BE2C (cell line): Measurements from ENCODE around the gene CDKN2B-AS1.

Experiments
- DNase-seq: peaks from one replicate; pipeline ENCODE4 v3.0.0-alpha.2; 2020
- H3K27me3 ChIP-seq: fragments of 250-450 bp; sonication (Bioruptor Pico); 2 replicates; pipeline ENCODE4 v1.5.1; 2020; ENCODE audit warnings: mild to moderate bottlenecking
- H3K36me3 ChIP-seq: fragments of 250-450 bp; sonication (Bioruptor Pico); 2 replicates; pipeline ENCODE4 v1.5.1; 2020; ENCODE audit warnings: mild to moderate bottlenecking
- H3K4me1 ChIP-seq: fragments of 250-450 bp; sonication (Bioruptor Pico); 2 replicates; pipeline ENCODE4 v1.5.1; 2020
- H3K4me3 ChIP-seq: 2 replicates; pipeline ENCODE4 v1.5.1; 2011; ENCODE audit warnings: low read depth, low read length
- H3K9me3 ChIP-seq: fragments of 250-450 bp; sonication (Bioruptor Pico); 2 replicates; pipeline ENCODE4 v1.5.1; 2020
- TF ChIP-seq, protein P1 (sequence below): IDR thresholded peaks from 2 replicates; pipeline ENCODE4 v1.5.1; 2012; ENCODE audit warnings: mild to moderate bottlenecking, low read depth, low read length

Gene CDKN2B-AS1

DNA sequence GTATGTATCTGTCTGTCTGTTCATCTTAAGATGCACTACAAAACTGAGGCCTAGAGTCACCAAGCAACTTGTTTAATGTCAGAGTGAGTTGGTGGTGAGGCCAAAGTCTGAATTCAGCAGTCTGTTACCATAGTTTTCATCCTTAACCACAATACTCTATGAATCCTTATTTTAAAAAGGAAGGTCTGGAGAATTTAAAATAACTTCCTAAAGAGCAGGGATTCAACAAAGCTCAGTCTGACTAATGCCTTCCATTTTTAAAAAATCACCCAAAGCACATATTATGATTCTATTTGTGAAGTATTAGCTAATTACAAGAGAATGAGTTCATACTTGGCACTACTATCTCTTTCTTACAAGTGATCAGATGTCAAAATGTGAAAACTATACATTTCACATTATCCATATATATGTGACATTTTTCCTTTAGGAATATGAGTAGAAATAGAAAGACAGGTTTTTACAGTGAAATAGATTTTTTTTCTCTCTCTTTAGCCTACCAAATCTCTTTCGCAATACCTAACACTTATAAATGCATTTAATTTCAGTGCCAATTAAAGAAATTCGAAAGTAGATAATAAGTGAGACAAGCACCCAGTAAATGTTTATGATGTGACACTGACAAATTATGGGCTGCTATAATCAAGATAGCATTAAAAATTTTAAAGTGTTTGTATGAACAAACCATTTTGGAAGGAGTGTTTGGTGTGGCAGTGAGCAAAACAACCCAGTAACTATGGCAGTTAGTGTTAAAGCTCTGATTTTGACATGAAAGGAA, 116.8 kb downstream of the CDKN2B-AS1 start:
- no peak overlapping the region for H3K4me3 ChIP-seq
- TF ChIP-seq, protein P1, sequence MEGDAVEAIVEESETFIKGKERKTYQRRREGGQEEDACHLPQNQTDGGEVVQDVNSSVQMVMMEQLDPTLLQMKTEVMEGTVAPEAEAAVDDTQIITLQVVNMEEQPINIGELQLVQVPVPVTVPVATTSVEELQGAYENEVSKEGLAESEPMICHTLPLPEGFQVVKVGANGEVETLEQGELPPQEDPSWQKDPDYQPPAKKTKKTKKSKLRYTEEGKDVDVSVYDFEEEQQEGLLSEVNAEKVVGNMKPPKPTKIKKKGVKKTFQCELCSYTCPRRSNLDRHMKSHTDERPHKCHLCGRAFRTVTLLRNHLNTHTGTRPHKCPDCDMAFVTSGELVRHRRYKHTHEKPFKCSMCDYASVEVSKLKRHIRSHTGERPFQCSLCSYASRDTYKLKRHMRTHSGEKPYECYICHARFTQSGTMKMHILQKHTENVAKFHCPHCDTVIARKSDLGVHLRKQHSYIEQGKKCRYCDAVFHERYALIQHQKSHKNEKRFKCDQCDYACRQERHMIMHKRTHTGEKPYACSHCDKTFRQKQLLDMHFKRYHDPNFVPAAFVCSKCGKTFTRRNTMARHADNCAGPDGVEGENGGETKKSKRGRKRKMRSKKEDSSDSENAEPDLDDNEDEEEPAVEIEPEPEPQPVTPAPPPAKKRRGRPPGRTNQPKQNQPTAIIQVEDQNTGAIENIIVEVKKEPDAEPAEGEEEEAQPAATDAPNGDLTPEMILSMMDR = no peak
- H3K9me3 ChIP-seq = no peaks in the 10 kb centered on the region
- H3K4me1 ChIP-seq = no peaks in the 10 kb centered on the region
- no peaks in the 10 kb centered on the region for H3K36me3 ChIP-seq
- H3K27me3 ChIP-seq = peaks cover 3% of the 10 kb centered on the region; the same call in 1 of the 2 replicates
- DNase-seq = no peak

DNA sequence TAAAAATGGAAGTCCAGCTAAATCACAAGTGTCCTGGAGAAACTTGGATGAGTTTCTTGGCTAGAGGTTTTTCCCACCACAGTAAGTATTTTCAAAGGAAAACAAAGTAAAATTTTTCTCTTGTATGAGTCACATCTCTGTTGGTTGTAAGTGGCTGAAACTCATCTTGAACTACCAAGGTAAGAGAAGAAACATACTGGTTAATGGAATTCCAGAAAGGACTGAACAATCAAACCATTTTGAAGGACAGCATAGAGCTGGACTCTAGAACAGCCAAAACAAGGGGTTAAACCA, 117.3 kb downstream of the CDKN2B-AS1 start:
- Histone ChIP-seq H3K4me3 (no peak overlapping the region), H3K36me3 (no peaks in the 10 kb centered on the region), H3K27me3 (peaks cover 3% of the 10 kb centered on the region; the same call in 1 of the 2 replicates), H3K9me3 (no peaks in the 10 kb centered on the region), H3K4me1 (no peaks in the 10 kb centered on the region)
- no peak for DNase-seq
- TF ChIP-seq, protein P1 = no peak

DNA sequence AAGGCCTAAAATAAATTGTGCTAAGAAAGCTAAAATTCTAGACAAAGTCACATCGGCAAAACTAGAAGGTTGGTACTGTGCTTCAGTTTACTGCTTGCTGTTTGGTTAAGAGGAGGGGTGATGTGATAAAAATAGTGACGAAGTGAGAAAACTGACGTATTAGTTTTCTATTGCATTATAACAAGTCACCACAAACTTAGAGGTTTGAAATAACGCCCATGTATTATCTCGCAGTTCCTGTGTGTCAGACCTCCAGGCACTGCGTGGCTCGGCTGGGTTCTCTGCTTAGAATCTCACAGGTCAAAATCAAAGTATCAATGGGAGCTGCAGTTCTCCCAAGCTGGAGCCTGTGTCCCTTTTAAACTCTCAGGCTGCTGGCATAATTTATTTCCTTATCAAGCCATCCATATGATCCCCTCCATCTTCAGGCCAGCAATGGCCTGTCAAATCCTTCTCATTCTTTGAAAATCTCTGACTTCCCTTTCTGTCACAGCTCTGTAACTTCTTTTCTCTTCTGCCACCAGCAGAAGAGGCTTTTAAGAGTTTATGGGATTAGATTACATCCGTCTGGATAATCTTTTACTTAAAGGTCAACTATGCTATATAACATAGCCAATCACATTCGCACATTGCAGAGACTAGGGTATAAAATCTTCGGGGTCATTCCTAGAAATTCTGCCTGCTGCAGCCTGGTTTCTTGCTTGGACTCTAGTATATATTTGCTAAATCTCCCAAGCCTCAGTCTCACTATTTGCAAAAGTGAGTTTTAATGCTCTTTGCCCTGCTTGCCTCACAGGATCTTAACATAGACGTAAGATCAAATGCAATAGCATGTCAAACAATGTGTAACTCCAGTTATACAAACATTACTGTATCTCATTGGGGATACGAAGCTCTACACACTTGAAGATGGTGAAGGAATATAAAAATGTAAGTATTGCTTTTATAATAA, 118.6 kb downstream of the CDKN2B-AS1 start:
- Histone ChIP-seq H3K27me3 (peaks cover 3% of the 10 kb centered on the region; the same call in 1 of the 2 replicates), H3K4me3 (no peak overlapping the region), H3K4me1 (no peaks in the 10 kb centered on the region), H3K9me3 (no peaks in the 10 kb centered on the region; the same call in 1 of the 2 replicates), H3K36me3 (no peaks in the 10 kb centered on the region)
- TF ChIP-seq, protein P1 = no peak
- DNase-seq = no peak

DNA sequence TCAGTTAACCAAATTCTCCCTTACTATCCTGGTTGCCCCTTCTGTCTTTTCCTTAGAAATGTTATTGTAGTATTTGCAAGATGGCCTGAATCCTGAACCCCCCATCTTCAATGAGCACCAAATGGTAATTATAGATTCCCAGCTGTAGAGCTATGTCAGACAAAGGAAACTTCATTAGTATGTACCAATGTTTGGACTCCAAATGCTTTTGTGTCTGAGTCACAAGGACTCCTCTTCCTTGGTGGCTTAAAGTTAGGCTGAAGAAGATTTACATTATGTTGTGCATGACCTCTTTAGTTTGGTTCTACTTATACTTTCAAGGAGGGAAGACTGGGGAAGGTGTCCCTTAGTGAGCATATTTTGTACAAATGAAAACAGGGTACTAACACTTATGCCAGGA, 120.4 kb downstream of the CDKN2B-AS1 start:
- DNase-seq = no peak
- Histone ChIP-seq H3K4me1 (no peaks in the 10 kb centered on the region), H3K27me3 (peaks cover 3% of the 10 kb centered on the region; the same call in 1 of the 2 replicates), H3K36me3 (no peaks in the 10 kb centered on the region), H3K9me3 (no peaks in the 10 kb centered on the region; the same call in 1 of the 2 replicates), H3K4me3 (no peak overlapping the region)
- TF ChIP-seq, protein P1 = no peak

DNA sequence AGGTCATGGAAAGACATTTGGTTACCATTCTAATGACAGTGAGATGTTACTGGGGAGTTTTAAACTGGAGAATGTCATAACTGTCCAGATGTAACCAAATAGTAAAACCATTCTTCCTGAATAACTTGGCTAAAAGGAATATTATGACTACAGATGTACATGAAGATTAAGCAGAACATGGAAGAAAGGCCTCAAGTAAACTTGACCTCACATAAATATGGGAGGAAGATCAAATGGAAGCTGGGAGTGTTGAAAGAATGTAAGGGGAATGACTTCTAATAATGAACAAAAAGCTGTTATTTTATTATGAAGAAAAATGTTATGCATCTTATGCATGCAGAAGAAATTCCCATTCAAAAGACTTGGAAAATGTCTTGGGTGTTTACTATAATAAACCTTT, 122.2 kb downstream of the CDKN2B-AS1 start:
- TF ChIP-seq, protein P1 = no peak
- H3K4me1 ChIP-seq = no peaks in the 10 kb centered on the region
- H3K4me3 ChIP-seq = no peak overlapping the region
- H3K36me3 ChIP-seq = no peaks in the 10 kb centered on the region
- H3K9me3 ChIP-seq = no peaks in the 10 kb centered on the region; the same call in 1 of the 2 replicates
- no peak for DNase-seq
- peaks cover 3% of the 10 kb centered on the region; the same call in 1 of the 2 replicates for H3K27me3 ChIP-seq
